GM21447 (cell line): ENCODE measurements around the gene HIC1.

Source experiments
- ATAC-seq: cut with Tn5 transposase; IDR thresholded peaks from one replicate; pipeline ENCODE4 v1.9.1; 2021; ENCODE audit not compliant: unreplicated experiment

HIC1 gene

DNA sequence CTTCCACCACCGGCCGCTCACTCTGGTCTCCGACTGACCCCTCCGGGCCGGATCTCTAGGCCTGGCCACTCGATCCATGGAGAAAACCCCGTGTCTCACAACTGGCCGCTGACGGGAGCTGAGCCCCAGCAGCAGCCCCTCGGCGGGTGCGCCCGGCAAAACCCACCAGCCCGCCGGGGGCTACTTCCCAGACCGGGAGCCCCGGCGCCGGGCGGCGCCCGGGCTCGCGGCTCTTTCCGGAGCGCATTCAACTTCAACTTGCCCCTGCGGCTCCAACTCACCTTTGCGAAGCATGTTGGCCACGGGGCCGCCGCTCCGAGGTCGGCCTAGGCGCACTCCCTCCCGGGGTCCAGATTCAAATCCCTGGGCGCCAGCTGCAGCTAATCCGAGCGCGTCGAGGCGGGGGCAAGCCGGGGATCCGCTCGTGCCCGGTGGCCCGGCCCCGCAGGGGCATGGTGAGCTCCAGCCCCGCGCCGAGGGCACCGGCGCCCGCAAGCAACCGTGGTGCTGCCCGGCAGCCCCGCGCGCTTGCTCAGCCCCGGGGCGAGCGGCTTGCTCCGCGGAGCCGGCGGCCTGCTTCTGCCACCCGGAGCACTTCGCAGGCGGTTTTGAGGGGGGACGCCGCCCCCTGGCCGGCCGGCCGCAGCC, 30.2 kb upstream of the HIC1 start:
- no peak for ATAC-seq

GRCh38 chr17:2025220-2025621, 29.7 kb upstream of the HIC1 start, which contains the start of gene RTN4RL1:
Gene RTN4RL1, minus strand, starts transcription at chr17:2025334. Its CDS starts 469 bp downstream, at chr17:2024865.
- ATAC-seq: no peak

- ATAC-seq: no peak
These were observed 29.1 kb upstream of the HIC1 start for GRCh38 chr17:2025622-2026309.

DNA sequence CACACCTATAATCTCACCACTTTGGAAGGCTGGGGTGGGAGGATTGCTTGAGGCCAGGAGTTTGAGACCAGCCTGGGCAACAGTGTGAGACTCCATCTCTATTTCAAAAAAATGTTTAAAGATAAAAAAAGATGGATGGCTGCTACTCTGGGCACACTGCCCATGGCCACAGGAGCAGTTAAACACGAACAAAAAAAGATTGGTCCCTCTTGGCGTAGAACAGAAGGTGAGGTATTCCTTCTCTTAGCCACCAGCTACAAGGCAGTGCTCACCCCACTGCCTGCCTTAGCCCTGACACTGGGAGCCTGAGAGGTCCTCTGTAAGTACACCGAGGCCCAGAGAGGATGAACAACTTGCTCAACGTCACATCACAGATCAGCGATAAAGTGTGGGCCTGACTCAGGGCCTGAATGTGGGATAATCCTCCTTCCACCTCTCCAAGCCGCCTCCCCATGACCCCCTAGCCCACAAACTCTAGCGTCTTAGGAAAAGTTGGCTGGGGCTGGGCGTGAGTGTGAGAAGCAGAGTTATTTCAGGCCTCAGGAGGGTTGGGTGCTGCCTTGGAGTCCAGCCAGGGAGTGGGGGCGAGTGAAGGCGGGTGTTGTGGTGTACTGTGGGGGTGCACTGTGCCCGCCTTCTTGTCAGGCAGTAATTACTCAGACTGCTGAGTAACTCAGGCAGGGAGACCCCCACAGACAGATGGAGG, 27.2 kb upstream of the HIC1 start:
- no peak for ATAC-seq

DNA sequence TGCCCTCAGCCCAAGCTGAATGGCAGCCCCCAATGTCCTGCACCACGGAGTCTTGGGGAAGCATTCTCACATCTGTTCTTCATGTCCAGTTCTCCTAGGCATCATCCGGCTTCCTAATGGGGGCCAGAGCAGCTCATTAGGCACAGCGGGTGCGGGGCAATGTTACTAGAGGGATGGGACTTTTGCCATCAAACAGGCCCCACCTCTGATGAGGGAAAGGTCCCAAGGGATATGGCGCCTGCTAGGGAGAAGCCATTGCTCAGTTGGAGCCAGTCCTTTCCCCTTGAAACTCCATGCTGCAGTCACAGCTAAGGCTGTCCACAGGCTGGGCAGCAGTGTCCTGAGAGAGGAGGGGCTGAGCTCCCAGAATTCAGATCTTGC, 26.7 kb upstream of the HIC1 start:
- ATAC-seq: no peak

GRCh38 chr17:2028737-2029136, 26.2 kb upstream of the HIC1 start:
- no peak for ATAC-seq

DNA sequence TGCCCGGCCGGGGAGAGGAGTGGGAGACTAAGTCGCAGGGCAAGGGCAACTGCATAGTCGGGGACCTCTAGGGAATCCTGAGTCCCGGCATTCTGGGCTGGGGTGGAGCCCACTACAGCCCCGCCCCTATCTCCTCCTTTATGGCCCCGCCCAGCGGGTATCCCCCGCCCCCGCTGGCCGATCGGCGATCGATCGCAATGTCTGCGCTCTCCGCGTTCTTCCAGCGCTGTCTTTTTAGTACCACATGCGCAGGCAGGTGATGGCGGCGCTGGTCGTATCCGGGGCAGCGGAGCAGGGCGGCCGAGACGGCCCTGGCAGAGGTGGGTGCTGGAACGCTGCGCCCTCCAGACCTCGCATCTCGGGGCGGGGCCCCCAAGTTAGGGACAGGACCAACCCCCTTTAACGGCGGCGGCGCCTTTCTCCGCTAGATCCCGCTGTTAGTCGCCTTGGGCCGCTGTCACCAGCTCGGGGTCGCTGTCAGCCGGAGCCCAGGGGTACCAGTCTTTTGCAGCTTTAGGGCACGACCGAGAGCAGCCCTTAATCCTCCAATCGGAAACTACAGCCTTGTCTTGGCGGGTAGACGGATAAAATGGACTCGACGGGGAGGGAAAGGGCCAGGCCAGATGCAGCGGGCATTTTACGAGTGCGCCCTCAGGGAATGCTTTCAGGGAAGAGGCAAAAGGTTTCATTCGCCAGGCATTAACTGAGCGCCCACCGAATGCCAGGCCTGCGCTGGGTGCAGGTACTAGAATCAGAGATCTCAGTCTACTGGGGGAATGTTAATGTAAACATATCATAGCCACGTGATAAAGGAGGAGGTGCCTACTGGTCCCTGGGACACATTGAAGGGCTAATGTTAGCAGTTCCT, 24.8 kb upstream of the HIC1 start, which contains the start of gene DPH1:
TSS of gene DPH1 (plus strand) at position 243 of the 868 bp plus-strand sequence. CDS start at position 260, 17 bp downstream.
- peak; percentile 80 for ATAC-seq

GRCh38 chr17:2030779-2031163, 24.1 kb upstream of the HIC1 start:
- no peak for ATAC-seq

GRCh38 chr17:2033153-2033552, 21.8 kb upstream of the HIC1 start:
- ATAC-seq: no peak

DNA sequence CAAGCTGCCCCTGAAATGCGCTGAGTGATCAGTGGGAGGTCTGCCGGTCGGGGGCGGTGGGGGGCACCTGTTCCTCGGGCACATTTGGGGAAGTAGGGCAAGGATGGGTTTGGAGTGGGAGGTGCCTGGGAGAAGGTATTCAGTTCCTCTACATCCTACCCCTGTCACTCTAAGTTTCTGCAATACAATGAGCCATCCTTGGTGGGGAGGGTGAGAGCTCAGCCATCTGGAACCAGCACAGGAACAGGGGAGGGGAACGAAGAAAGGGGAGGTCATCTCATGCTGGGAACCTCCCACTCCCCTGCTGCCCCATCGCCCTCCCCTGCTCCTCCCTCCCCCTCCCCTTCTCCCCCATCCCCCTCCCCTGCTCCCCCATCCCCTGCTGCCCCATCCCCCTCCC, 20.7 kb upstream of the HIC1 start:
- no peak for ATAC-seq

- no peak for ATAC-seq
These were observed 19.9 kb upstream of the HIC1 start for GRCh38 chr17:2034806-2035540.

DNA sequence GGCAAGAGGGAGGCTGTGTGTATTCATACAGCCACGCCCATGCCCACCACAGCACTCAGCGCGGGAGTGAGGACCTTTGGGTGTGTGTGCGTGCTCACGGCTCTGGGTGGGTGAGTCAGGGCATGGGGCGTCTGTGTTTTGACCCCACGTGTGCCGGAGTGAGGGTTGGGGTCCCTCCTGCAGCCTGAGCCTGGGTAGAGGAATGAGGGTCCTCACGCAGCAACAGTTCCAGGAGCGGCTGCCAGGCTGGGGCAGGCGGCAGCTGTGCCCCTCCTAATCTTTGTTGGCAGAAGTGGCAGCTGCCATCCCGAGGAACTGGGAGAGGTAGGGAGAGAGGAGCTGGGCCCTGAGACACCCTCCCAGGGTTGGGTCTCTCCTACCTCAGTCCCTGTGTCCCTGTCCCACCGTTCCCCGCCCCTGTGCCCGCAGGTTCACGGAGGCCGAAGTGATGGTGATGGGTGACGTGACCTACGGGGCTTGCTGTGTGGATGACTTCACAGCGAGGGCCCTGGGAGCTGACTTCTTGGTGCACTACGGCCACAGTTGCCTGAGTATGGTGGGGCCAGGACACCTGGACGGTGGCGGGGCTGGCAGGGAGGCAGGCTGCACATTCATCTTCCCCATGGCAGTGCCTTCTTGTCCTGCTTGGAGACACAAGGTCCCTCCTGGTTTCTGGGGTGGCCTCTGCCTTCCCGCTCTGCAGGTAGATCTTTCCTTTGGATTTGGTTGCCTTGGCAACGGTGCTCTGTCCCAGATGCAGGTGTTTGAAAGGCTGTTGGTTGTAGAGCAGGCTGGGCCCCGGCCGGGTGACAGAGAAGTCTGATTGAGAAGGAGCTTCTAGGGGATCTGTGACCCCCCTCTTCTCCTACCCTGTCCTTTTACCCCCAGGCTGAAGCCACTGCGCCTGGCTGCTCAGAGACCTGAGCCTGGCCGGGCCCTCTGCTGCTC, 19.1 kb upstream of the HIC1 start:
- no peak for ATAC-seq

GRCh38 chr17:2037155-2037554, 17.7 kb upstream of the HIC1 start:
- ATAC-seq: no peak

GRCh38 chr17:2040219-2040827, 14.6 kb upstream of the HIC1 start:
- ATAC-seq: no peak

- ATAC-seq: no peak
These were observed 13.9 kb upstream of the HIC1 start for GRCh38 chr17:2040942-2041560.

DNA sequence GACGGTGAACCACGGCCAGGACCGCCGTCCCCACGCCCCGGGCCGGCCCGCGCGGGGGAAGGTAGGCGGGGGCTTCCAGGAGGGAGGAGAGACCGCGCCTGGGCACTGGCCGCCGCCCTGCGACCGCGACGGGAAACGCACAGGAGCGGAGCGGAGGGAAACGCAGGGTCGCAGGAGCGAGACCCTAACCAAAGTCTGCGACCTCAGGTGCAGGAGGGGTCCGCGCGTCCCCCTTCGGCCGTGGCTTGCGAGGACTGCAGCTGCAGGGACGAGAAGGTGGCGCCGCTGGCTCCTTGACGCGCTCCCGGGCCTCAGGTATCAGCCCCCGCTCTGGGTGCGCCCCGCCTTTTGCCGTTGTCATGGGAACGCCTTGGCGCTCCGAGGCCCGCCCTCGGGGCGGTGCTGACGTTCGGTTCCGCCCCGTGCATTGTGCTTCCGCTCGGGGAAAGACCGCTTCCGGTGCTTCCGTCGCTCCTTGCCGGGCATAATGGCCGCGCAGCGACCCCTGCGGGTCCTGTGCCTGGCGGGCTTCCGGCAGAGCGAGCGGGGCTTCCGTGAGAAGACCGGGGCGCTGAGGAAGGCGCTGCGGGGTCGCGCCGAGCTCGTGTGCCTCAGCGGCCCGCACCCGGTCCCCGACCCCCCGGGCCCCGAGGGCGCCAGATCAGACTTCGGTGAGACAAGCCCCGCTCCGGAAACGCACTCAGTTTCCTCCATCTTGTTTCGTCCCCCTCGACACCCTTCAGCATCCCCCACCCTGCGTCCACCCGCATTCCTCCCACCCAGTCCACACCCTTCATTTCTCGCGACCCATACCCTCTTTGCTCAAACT, 13.1 kb upstream of the HIC1 start, which contains the start of gene OVCA2:
TSS of gene OVCA2 (plus strand) at position 462 of the 829 bp plus-strand sequence. CDS start at position 488, 26 bp downstream.
- peak; percentile 86 for ATAC-seq

GRCh38 chr17:2042390-2042847, 12.5 kb upstream of the HIC1 start:
- ATAC-seq: no peak
